ENCODE results near the gene CIDEC.

DNA sequence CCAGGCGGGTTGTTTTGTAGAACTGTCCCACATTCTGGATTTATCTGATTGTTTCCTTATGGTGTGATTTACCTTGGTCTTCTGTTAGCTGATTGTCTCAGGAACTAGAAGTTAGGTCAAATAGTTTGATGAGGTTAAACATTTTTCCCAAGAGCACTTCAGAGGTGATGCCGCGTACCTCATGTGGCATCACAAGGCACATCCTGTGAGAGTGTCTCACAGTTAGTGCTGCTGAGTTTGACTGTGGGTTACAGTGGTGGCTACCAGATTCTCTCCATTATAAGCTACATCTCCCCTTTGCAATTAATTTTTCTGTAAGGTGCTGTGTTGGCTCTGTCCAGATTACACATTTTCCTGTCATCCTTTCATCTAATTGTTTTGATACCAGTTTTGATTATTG lies 48.8 kb downstream of the CIDEC start:
- no peak for TF ChIP-seq CTCF (IDR thresholded peaks at IDR 0.05; ENCODE audit: low read depth, low read length, missing input control)
- TF ChIP-seq REST (IDR thresholded peaks at IDR 0.05), result no peak
- TF ChIP-seq ATF3 (IDR thresholded peaks at IDR 0.05), result no peak
- no peak for TF ChIP-seq TAF1 (conservative IDR thresholded peaks at IDR 0.05)
- TF ChIP-seq MAX (IDR thresholded peaks at IDR 0.05), result no peak
- no peak for TF ChIP-seq YY1 (IDR thresholded peaks at IDR 0.05)
- TF ChIP-seq EGR1 (IDR thresholded peaks at IDR 0.05; ENCODE audit: low read depth in 2 of 2), result no peak
- TF ChIP-seq GABPA (IDR thresholded peaks at IDR 0.05 in 1 of 2, conservative IDR thresholded peaks at IDR 0.05 in 1 of 2), result no peak
- no peak for TF ChIP-seq HNF4G (IDR thresholded peaks at IDR 0.05)
- TF ChIP-seq RAD21 (IDR thresholded peaks at IDR 0.05), result no peak
- TF ChIP-seq JUND (IDR thresholded peaks at IDR 0.05), result no peak
- TF ChIP-seq HNF4A (conservative IDR thresholded peaks at IDR 0.05), result no peak
- no peak for TF ChIP-seq RXRA (IDR thresholded peaks at IDR 0.05)

All from liver (tissue), 3 donors.